T-helper 17 cell (primary cell): ENCODE results near the gene CCDC148. TPM values are rescaled to one million over a fixed set of nuclear protein-coding genes. Genes with fewer than 3 reads are reported as not detected.

Source experiments
- ATAC-seq: fragments of 150-1000 bp; cut with Tn5 transposase; 2 replicates; pipeline ENCODE4 v1.10.0; 2021; ENCODE audit warnings: mild to moderate bottlenecking, moderate library complexity
- DNase-seq, 3 donors: peaks; one replicate each; pipeline versions ENCODE4 v3.0.0 to v3.0.0-alpha.2; 2020 to 2021
- H3K9me3 ChIP-seq: one replicate; pipeline ENCODE4 v1.7.0; 2013; ENCODE audit warnings: low read length, mild to moderate bottlenecking; ENCODE audit not compliant: control insufficient read depth, poor library complexity, severe bottlenecking
- H3K27ac Mint-ChIP-seq: one replicate; pipeline ENCODE4 v1.8.0; 2022; ENCODE audit warnings: mild to moderate bottlenecking, moderate library complexity, mixed read lengths
- H3K27me3 Mint-ChIP-seq: one replicate; pipeline ENCODE4 v1.8.0; 2022; ENCODE audit warnings: mixed read lengths
- H3K36me3 Mint-ChIP-seq: one replicate; pipeline ENCODE4 v1.8.0; 2022; ENCODE audit warnings: low read depth, mixed read lengths
- H3K4me1 Mint-ChIP-seq: one replicate; pipeline ENCODE4 v1.8.0; 2022; ENCODE audit warnings: mild to moderate bottlenecking, mixed read lengths
- H3K4me3 Mint-ChIP-seq: one replicate; pipeline ENCODE4 v1.8.0; 2022; ENCODE audit warnings: mild to moderate bottlenecking, moderate library complexity, mixed read lengths
- total RNA-seq, 4 donors: library from RNA in 2 of 4; stranded (reverse) in 2 of 4; gene quantifications; one replicate each; pipeline ENCODE4 v1.2.3 and lab custom pipeline; 2022 to 2026

CCDC148 gene
- total RNA-seq, 2 donors from 2014 or later: not detected

DNA sequence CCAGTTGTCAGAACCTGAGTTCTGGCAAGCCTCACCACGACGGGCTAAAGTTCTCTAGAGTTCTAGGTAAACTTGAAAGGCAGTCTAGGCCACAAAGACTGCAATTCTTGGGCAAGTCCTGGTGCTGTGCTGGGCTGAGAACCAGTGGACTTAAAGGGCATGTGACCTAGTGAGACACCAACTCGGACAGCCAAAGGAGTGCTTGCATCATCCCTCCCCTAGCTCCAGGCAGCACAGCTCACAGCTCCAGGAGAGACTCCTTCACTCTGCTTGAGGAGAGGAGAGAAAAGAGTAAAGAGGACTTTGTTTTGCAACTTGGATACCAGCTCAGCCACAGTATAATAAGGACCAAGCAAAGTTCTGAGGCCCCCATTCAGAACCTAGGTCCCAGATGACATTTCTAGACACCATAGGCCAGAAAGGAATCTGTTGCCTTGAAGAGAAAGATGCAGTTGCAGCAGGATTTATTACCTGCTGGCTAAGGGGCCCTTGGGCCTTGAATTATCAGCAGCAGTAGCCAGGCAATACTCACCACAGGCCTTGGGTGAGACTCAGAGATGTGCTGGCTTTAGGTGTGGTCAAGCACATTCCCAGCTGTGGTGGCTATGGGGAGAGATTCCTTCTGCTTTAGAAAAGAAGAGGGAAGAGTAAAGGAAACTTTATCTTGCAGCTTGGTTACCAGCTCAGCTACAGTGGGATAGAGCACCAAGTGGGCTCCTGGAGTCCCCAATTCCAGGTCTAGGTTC, 303.1 kb downstream of the CCDC148 start:
- DNase-seq (no peak), ATAC-seq (no peak)
- no peaks in the 10 kb centered on the region for H3K9me3 ChIP-seq
- Mint-ChIP-seq H3K36me3 (no peaks in the 10 kb centered on the region), H3K4me3 (no peak overlapping the region), H3K27ac (no peak overlapping the region), H3K4me1 (no peaks in the 10 kb centered on the region), H3K27me3 (peaks cover 16% of the 10 kb centered on the region)

DNA sequence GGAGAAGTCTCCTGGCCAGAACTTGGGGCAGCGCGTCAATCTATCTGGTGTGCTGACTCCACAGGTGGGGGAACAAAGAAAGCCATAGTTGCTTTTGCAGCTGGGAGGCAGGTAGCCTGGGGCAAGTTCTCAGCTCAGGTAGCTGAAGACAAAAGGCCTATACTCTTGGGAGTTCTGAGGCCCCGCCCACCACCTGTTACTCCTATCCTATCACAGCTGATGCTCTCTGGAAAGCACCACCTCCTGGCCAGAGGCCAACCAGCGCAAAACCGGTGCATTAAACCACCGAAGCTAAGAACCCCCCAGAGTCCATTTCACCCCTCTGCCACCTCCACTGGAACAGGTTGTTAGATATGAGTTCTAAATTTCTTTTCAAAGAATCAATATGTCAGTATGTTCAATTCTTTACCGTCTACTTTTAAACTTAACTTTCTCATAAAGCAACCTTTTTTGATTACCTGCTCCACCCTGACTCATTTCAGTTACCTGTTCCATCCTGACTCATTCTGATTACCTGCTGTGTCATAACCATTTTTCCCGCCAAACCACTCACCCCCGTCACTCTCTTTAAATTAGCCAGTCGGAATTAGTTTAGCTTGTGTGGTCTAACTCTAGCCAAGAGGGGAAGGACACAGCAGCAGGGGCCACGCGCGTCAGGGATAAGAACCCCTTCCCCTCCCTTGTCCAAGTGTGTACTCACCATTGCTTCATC, 311.5 kb downstream of the CCDC148 start:
- no peaks in the 10 kb centered on the region for H3K4me1 Mint-ChIP-seq
- H3K36me3 Mint-ChIP-seq: no peaks in the 10 kb centered on the region
- H3K27me3 Mint-ChIP-seq: peaks cover 7% of the 10 kb centered on the region

DNA sequence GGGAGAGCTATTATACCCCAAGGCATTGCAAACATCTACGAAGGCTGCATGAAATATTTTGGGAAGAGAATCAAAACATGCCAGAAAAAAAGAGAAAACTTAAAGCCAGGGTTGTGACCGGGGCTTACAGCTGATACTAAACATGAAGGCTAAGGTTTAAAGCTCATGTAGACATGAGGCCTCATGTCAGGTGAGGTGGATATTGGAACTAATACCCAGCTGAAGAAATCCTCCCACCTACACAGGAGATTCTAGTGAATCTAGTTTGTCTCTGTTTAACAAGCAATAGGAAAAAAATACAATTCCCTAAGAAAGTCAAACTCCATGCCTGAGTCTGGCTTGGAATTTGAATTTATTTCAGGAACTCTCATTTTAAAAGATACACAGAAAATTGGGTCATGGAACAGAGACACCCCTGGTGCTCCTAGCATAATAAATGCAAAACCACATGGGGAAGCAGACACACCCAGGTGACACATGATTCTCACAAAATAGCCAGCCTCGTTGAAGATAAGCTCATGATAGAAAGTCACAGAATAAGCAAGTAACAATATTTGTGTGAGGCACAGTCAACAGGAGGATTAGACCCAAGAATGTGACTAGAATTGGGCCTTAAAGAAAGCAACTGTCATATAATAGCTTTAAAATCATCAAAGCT, 312.7 kb downstream of the CCDC148 start:
- no peaks in the 10 kb centered on the region for H3K9me3 ChIP-seq
- Mint-ChIP-seq H3K27ac (no peak overlapping the region), H3K4me3 (no peak overlapping the region), H3K36me3 (no peaks in the 10 kb centered on the region), H3K27me3 (peaks cover 7% of the 10 kb centered on the region), H3K4me1 (no peaks in the 10 kb centered on the region)
- DNase-seq (no peak), ATAC-seq (no peak)

More for the DNA sequence above, 311.5 kb downstream of the CCDC148 start:
- Mint-ChIP-seq H3K4me3 (no peak overlapping the region), H3K27ac (no peak overlapping the region)
- ATAC-seq: no peak
- no peak for DNase-seq
- no peaks in the 10 kb centered on the region for H3K9me3 ChIP-seq

DNA sequence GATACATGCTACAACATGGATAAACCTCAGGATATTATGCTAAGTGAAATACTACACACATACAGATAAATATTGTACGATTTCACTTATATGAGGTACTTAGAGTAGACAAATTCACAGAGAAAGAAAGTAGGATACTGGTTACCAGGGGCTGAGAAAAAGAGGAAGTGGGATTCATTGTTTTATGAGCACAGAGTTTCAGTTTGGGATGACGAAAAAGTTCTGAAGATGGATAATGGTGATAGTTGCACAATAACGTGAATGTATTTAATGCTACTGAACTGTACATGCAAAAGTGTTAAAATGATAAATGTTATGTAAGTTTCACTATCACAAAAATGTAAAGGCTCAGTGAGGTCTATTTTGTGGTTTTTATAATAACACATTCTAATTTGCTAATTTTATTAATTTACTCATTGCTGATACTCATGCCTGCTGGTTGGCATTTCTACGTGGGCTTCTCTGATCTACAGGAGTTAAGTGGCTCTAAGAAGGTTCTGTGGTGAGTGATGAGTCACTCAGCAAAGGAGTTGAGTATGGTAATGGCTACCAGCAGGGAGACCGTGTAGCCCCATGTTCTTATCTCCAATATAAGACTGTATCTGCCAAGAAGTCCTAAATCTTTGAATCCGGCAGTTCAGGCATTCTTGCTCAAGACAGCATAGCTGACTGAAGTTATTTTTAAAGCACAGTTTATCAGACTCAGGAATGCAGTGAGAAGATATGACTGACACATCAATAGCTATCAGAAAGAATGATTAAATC, 313.8 kb downstream of the CCDC148 start:
- no peaks in the 10 kb centered on the region for H3K36me3 Mint-ChIP-seq
- H3K27ac Mint-ChIP-seq: no peak overlapping the region
- DNase-seq (no peak), ATAC-seq (no peak)
- H3K27me3 Mint-ChIP-seq: peaks cover 14% of the 10 kb centered on the region
- H3K4me3 Mint-ChIP-seq: no peak overlapping the region
- H3K9me3 ChIP-seq: no peaks in the 10 kb centered on the region
- no peaks in the 10 kb centered on the region for H3K4me1 Mint-ChIP-seq

DNA sequence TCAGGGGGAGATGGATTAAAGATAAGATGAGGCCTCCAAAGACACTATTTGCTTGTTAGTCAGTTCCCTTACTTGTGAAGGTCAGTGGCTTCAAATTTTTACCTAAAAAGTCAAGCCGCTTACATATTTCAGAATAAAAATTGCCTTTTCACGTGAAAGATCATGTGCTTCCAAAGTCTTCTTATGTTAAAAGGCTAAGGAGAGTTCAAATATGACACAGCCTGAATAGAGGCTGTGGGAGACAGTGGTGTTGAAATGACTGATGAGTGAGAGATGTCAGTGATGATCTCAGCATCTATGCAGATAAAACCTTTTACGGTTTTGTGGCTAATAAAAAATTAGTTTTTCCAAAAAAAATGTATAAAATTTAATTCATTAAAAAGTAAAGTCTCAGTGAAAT, 314.4 kb downstream of the CCDC148 start:
- no peaks in the 10 kb centered on the region for H3K36me3 Mint-ChIP-seq
- H3K4me1 Mint-ChIP-seq: no peaks in the 10 kb centered on the region
- H3K27me3 Mint-ChIP-seq: peaks cover 20% of the 10 kb centered on the region
- H3K9me3 ChIP-seq: no peaks in the 10 kb centered on the region
- H3K27ac Mint-ChIP-seq: no peak overlapping the region
- ATAC-seq: no peak
- H3K4me3 Mint-ChIP-seq: no peak overlapping the region
- no peak for DNase-seq

DNA sequence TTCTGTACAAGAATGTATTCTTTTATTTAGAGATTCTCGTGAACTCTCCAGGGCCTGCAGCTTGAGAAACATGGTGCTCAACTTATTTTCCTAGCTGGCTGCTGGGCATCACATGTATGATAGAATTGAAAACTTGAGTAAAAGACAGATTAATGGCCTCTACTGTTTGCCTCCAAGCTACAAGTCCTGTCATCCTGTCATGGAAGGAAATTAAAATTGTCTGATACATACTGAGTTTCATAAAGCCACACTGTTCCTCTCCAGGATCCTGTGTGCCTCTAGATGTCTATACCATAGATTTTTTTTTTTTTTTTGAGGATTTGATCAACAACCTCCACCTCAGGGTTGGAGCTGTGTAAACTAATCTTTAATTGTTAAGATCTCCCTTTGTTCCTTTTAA, 316.4 kb downstream of the CCDC148 start:
- DNase-seq: no peak
- no peaks in the 10 kb centered on the region for H3K36me3 Mint-ChIP-seq
- no peaks in the 10 kb centered on the region for H3K4me1 Mint-ChIP-seq
- peaks cover 26% of the 10 kb centered on the region for H3K27me3 Mint-ChIP-seq
- no peak overlapping the region for H3K4me3 Mint-ChIP-seq
- H3K27ac Mint-ChIP-seq: no peak overlapping the region
- no peak for ATAC-seq
- no peaks in the 10 kb centered on the region for H3K9me3 ChIP-seq

DNA sequence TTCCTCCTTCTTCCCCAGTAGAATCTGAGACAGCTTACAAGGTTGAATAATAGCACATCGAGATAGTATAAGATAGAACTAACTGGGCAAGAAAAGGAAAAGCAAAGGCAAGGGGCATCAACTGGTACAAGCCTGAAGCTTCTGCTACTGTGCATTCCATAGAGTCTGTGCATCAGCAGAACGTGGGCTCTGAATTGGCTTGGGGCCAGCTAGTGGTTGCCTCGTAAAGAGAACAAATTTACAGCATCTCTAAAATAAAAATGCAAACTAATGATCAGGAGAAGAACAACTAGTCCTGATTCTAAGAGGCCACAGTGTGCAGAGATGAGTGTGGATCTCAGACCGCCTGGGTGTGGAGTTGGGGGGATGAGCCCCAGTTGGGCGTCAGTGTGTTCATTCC, 318.3 kb downstream of the CCDC148 start:
- no peaks in the 10 kb centered on the region for H3K9me3 ChIP-seq
- no peaks in the 10 kb centered on the region for H3K36me3 Mint-ChIP-seq
- H3K4me3 Mint-ChIP-seq: no peak overlapping the region
- DNase-seq (no peak), ATAC-seq (no peak)
- H3K27ac Mint-ChIP-seq: no peak overlapping the region
- H3K4me1 Mint-ChIP-seq: no peaks in the 10 kb centered on the region
- peaks cover 26% of the 10 kb centered on the region for H3K27me3 Mint-ChIP-seq

DNA sequence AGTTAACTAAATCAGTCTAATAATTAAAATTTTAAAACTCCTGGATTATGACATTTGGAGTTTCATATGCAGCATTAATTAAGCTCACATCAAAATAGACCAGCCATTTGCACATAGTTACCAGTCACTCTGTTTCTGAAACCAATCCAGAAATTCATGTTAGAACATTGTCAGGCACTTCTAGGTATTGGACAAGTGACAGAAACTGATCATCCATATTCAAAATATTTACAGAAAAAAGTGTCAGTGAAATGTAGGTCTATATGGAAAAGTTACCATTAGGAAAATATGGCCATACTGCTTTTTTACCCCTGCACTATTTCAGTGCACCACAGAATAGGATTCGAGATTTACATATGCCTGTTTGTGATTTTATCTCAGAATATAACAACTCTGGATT, 321.5 kb downstream of the CCDC148 start:
- no peak for DNase-seq
- Mint-ChIP-seq H3K27me3 (peaks cover 32% of the 10 kb centered on the region), H3K4me1 (no peaks in the 10 kb centered on the region), H3K36me3 (no peaks in the 10 kb centered on the region), H3K4me3 (no peak overlapping the region), H3K27ac (no peak overlapping the region)
- no peak for ATAC-seq
- H3K9me3 ChIP-seq: no peaks in the 10 kb centered on the region

DNA sequence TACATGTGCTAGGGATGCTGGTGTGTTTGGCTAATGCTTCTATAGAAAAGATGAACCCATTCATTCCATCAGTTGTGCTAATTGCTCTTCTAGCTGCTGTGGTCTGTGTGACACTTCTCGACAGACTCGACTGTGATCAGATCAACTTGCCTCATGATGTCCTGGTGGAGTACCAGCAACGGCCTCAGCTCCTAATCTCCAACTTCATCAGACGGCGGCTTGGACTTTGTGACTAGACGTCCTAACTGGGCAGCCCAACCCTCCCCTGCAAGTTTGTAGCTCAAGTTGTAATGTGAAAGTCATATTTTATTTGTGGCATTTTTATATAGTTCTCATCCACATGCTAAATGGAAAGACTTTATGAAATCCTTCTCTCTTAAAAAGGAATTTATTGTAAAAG, 321.9 kb downstream of the CCDC148 start:
- no peaks in the 10 kb centered on the region for H3K36me3 Mint-ChIP-seq
- peaks cover 32% of the 10 kb centered on the region for H3K27me3 Mint-ChIP-seq
- H3K27ac Mint-ChIP-seq: no peak overlapping the region
- no peak for ATAC-seq
- no peak overlapping the region for H3K4me3 Mint-ChIP-seq
- no peaks in the 10 kb centered on the region for H3K4me1 Mint-ChIP-seq
- DNase-seq: no peak
- H3K9me3 ChIP-seq: no peaks in the 10 kb centered on the region

DNA sequence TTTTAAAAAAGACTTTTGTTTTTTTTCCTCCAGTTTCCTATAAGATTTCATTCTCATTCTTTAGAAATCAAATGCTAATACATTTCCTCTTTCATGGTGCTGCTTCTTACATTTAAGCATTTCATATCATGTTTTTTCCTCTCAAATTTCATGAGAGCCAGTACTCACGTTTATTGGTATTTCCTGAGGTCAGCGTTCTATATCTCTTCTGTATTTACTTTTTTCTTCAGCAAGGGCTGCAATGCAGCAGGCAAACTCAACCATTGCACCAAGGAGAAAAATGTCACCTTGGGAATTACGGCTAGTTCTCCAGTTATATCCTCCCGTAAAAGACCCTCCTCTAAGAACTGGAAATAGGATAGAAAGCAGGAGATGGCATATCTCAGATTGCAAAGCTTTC, 322.5 kb downstream of the CCDC148 start:
- Mint-ChIP-seq H3K36me3 (no peaks in the 10 kb centered on the region), H3K27ac (no peak overlapping the region), H3K4me3 (no peak overlapping the region), H3K4me1 (no peaks in the 10 kb centered on the region), H3K27me3 (peaks cover 34% of the 10 kb centered on the region)
- ATAC-seq (no peak), DNase-seq (no peak)
- no peaks in the 10 kb centered on the region for H3K9me3 ChIP-seq

DNA sequence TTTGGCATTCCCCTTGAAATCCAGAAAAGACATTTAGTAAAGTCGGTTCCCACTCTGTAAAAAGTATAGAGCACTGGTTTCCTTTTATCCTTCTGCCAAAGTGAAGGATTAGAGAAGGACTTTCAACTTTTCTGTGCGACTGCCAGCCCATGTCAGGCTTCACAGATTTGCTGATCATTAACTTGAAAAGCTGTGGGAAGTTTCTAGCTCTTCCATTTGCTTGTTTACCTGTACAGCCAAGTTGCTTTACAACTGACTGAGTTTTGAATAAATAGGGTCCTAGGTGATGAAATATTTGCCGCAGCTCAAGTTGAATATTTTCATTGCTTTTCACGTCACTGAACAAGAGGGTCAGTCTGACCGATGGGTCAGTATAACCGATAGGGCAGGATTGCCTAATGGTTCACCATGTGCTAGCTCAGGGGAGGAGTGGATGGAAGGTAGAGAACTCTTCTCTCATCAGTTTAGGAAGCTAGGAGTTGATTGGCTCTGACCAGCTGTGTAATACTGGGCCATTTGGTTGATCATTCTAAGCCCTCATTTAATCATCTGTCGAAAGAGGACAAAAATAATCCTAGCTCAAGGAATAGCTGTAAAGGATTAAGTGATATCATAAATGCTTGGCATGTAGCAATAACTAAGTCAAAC, 324.5 kb downstream of the CCDC148 start:
- Mint-ChIP-seq H3K27me3 (peaks cover 28% of the 10 kb centered on the region), H3K27ac (no peak overlapping the region), H3K36me3 (no peaks in the 10 kb centered on the region), H3K4me3 (no peak overlapping the region), H3K4me1 (no peaks in the 10 kb centered on the region)
- DNase-seq (no peak), ATAC-seq (no peak)
- no peaks in the 10 kb centered on the region for H3K9me3 ChIP-seq

DNA sequence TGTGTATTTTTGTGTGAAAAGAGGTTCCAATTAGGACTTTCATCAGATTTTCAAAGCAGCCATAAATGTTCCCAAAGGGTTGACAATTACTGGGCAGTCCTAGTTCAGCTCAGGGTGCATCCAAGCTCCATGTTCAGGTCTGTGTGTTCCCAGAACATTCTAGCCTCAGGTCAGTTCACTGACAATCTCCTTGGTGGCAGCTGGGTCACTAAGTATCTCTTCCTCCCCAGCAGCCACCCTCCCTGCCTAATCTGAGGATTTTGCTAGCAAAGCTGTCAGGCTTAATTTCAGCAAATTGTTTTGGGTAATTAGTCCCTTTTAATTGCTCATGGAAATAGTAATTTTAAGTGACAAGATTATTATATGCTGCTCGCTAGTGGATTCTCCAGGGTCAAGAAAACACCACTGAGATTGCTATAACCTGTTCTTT, 325.1 kb downstream of the CCDC148 start:
- no peaks in the 10 kb centered on the region for H3K9me3 ChIP-seq
- Mint-ChIP-seq H3K4me1 (no peaks in the 10 kb centered on the region), H3K4me3 (no peak overlapping the region), H3K36me3 (no peaks in the 10 kb centered on the region), H3K27ac (no peak overlapping the region), H3K27me3 (peaks cover 26% of the 10 kb centered on the region)
- ATAC-seq (no peak), DNase-seq (no peak)
